Tibial artery (tissue), 4 donors: Measurements from ENCODE around the gene PCNT.
"Not testable (repeated sequence)": the region's sequence is repeated elsewhere in the genome, so short reads cannot be mapped to it uniquely, and the experiment has no call there.

ENCODE experiments used
- DNase-seq, 2 donors: peaks; one replicate each; pipeline ENCODE4 v3.0.0-alpha.2; 2019
- H3K27ac ChIP-seq, 2 donors: fragments of 200-600 bp; sonication (generic) in 1 of 2; 1 replicate in 1 of 2; 2 replicates in 1 of 2; pipeline ENCODE4 v1.5.1; 2018 to 2019; ENCODE audit warnings: mild to moderate bottlenecking in 1 of 2
- H3K27me3 ChIP-seq, 2 donors: fragments of 200-600 bp; sonication (generic) in 1 of 2; one replicate each; pipeline versions ENCODE4 v1.5.1 to v1.6.0; 2016 to 2019
- H3K36me3 ChIP-seq, 3 donors: fragments of 200-600 bp; sonication (generic) in 2 of 3; one replicate each; pipeline ENCODE4 v1.5.1; 2016 to 2019; ENCODE audit warnings: mild to moderate bottlenecking in 2 of 3
- H3K4me1 ChIP-seq, 4 donors: fragments of 200-600 bp; sonication (generic) in 2 of 4; 1 replicate in 3 of 4; 2 replicates in 1 of 4; pipeline ENCODE4 v1.5.1; 2016 to 2019
- H3K4me3 ChIP-seq, 2 donors: fragments of 200-600 bp; sonication (generic) in 1 of 2; 1 replicate in 1 of 2; 2 replicates in 1 of 2; pipeline ENCODE4 v1.5.1; 2018 to 2019; ENCODE audit warnings: mild to moderate bottlenecking in 2 of 2
- H3K9me3 ChIP-seq, 3 donors: fragments of 200-600 bp; sonication (generic) in 1 of 3; one replicate each; pipeline ENCODE4 v1.5.1; 2016 to 2019
- intact Hi-C: fragments of 100-400 bp; cut with DNase I; formaldehyde crosslinking; loops from one replicate; pipeline ENCODE4 v1.15.0; 2023; ENCODE audit warnings: low total_unique reads
- TF ChIP-seq, protein P1 (sequence below), 2 experiments: fragments of 200-600 bp in 1 of 2; fragments of 450-650 bp in 1 of 2; IDR thresholded peaks; one replicate each; pipeline ENCODE4 v1.5.1; 2017 to 2019; ENCODE audit warnings: antibody characterized with exemption in 2 of 2, mild to moderate bottlenecking in 1 of 2, moderate library complexity in 1 of 2

The PCNT gene

DNA sequence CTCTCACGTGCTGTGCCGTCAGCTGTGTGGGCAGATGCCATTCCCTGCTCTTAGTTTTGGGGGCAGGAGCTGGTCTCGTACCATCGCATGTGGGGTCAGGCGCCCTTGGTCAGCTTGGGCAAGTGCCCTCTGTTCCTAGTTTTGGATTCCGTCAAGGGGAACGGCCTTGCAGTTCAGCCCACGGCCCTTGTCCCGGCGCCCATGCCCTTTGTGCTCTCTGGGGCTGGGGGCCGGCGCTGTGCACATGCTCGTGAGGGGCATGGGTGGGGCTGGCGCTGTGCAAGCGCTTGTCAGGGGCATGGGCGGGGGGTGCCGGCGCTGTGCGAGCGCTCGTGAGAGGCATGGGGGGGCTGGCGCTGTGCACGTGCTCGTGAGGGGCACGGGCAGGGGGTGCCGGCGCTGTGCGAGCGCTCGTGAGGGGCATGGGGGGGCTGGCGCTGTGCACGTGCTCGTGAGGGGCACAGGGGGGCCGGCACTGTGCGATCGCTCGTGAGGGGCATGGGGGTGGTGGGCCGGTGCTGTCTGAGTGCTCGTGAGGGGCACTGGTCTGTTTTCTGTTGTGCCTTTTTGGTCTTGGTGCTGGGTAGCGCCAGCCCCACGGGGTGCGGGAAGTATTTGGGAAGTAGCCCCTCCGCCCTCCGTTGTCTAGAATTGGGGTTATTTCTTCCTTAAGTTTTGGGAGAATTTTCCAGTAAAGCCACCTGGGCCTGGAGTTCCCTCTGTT is 105.2 kb downstream of the PCNT start:
- Histone ChIP-seq H3K4me1 (no peaks in the 10 kb centered on the region), H3K36me3 (peaks cover 51 to 95% (median 82%) of the 10 kb centered on the region in 3 donors), H3K27me3 (no peaks in the 10 kb centered on the region), H3K9me3 (no peaks in the 10 kb centered on the region), H3K4me3 (no peak overlapping the region), H3K27ac (no peak overlapping the region)
- TF ChIP-seq, protein P1, sequence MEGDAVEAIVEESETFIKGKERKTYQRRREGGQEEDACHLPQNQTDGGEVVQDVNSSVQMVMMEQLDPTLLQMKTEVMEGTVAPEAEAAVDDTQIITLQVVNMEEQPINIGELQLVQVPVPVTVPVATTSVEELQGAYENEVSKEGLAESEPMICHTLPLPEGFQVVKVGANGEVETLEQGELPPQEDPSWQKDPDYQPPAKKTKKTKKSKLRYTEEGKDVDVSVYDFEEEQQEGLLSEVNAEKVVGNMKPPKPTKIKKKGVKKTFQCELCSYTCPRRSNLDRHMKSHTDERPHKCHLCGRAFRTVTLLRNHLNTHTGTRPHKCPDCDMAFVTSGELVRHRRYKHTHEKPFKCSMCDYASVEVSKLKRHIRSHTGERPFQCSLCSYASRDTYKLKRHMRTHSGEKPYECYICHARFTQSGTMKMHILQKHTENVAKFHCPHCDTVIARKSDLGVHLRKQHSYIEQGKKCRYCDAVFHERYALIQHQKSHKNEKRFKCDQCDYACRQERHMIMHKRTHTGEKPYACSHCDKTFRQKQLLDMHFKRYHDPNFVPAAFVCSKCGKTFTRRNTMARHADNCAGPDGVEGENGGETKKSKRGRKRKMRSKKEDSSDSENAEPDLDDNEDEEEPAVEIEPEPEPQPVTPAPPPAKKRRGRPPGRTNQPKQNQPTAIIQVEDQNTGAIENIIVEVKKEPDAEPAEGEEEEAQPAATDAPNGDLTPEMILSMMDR (IDR thresholded peaks at IDR 0.05), result no peak
- DNase-seq, result no peak
- intact Hi-C loops, result no loop called here

DNA sequence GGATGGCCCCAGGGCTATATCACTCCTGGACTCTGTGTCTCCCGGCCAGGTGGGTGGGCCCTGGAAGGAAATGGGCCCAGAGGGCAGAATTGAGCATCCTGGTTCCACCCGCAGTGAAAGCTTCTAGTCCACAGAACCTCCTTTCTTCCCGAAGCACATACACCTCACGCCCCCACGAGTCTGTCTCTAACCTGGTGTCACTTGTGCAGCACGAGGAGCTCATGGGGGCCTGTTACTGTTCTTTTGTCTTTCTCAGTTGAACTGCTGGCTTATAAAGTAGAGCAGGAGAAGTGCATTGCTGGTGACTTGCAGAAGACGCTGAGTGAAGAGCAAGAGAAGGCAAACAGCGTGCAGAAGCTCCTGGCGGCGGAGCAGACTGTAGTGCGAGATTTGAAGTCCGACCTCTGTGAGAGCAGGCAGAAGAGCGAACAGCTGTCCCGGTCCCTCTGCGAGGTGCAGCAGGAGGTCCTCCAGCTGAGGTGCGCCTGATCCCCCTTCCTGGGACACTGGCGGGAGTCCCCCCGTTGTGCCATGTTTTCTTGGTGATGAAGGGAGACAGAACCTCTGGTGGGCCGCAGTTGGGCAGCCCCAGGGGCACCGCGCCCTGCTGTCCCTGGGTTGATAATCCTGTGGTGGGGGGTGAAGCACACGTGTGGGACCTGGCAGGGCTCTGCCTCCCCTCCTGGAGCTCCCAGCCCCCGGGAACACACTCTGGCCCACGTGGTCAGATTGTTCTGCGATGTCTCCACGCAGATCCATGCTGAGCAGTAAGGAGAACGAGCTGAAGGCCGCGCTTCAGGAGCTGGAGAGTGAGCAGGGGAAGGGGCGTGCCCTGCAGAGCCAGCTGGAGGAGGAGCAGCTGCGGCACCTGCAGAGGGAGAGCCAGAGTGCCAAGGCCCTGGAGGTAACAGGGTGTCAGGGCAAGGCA is 106.1 kb downstream of the PCNT start:
- Histone ChIP-seq H3K27ac (no peak overlapping the region), H3K4me3 (no peak overlapping the region), H3K27me3 (no peaks in the 10 kb centered on the region), H3K4me1 (no peaks in the 10 kb centered on the region), H3K36me3 (peaks cover 51 to 98% (median 89%) of the 10 kb centered on the region in 3 donors), H3K9me3 (no peaks in the 10 kb centered on the region)
- TF ChIP-seq, protein P1 (IDR thresholded peaks at IDR 0.05), result no peak
- DNase-seq, result no peak
- intact Hi-C loops, result no loop called here

DNA sequence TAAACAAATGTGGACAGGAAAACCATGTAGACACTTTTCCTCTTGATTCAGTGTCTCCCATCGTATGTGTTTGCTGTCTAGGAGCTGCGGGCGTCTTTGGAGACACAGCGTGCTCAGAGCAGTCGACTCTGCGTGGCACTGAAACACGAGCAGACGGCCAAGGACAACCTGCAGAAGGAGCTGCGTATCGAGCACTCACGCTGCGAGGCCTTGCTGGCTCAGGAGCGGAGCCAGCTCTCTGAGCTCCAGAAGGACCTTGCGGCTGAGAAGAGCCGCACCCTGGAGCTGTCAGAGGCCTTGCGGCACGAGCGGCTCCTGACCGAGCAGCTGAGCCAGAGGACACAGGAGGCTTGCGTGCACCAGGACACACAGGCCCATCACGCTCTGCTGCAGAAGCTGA is 107.5 kb downstream of the PCNT start:
- no peak for DNase-seq
- Histone ChIP-seq H3K9me3 (no peaks in the 10 kb centered on the region), H3K4me1 (no peaks in the 10 kb centered on the region), H3K4me3 (no peak overlapping the region), H3K27ac (no peak overlapping the region), H3K36me3 (peaks cover 58 to 98% (median 88%) of the 10 kb centered on the region in 3 donors), H3K27me3 (no peaks in the 10 kb centered on the region)
- intact Hi-C loops, result no loop called here
- TF ChIP-seq, protein P1 (IDR thresholded peaks at IDR 0.05), result no peak

DNA sequence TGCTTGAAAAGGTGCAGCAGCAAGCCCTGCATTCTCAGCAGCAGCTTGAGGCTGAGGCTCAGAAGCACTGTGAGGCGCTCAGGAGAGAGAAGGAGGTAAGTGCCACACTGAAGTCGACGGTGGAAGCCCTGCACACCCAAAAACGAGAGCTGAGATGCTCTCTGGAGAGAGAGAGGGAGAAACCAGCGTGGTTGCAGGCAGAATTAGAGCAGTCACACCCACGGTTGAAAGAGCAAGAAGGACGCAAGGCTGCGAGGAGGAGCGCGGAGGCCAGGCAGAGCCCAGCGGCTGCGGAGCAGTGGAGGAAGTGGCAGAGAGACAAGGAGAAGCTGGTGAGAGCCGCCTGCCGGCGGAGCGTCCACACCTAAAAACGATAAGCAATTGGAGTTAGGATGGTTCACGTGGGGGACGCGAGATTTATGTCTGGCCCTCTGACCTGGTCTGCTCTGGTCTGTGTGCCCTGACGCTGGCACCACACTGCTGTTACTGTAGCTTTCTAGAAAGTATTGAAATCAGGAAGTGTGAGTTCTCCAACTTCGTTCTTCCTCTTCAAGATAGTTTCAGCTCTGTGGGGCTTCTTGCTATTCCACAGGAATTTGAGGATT is 108.0 kb downstream of the PCNT start:
- Histone ChIP-seq H3K4me1 (no peaks in the 10 kb centered on the region), H3K27me3 (no peaks in the 10 kb centered on the region), H3K27ac (no peak overlapping the region), H3K9me3 (no peaks in the 10 kb centered on the region), H3K4me3 (no peak overlapping the region), H3K36me3 (peaks cover 61 to 98% (median 88%) of the 10 kb centered on the region in 3 donors)
- DNase-seq, result peak in 1 of 2 donors; percentile 29
- TF ChIP-seq, protein P1 (IDR thresholded peaks at IDR 0.05), result no peak
- intact Hi-C loops, result no loop called here

DNA sequence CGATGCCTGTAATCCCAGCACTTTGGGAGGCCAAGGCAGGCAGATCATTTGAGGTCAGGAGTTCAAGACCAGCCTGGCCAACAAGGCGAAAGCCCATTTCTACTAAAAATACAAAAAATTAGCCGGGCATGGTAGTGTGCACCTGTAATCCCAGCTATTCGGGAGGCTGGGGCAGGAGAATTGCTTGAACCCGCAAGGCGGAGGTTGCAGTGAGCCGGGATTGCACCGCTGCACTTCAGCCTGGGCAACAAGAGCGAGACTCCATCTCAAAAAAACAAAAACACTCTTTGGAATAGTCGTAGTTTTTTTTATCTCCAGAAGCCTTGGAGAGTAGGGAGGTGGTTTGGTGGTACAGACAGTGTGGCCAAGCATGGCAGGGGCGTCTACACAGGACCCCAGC is 109.2 kb downstream of the PCNT start:
- peaks cover 63 to 98% (median 88%) of the 10 kb centered on the region in 3 donors for H3K36me3 ChIP-seq
- H3K4me3 ChIP-seq, DNase-seq, H3K9me3 ChIP-seq, H3K27ac ChIP-seq, intact Hi-C loops, H3K4me1 ChIP-seq, H3K27me3 ChIP-seq: not testable (repeated sequence)
